COLO829 (cell line): Measurements from ENCODE around the gene ZNF709.
"Not testable (repeated sequence)": the region's sequence is repeated elsewhere in the genome, so short reads cannot be mapped to it uniquely, and the experiment has no call there.

ENCODE experiments used
- DNase-seq: peaks from one replicate; pipeline ENCODE4 v3.0.0; 2012; ENCODE audit warnings: low spot score

The ZNF709 gene

GRCh38 chr19:12484371-12485051, at the start of gene ZNF709:
ZNF709 (minus strand) TSS chr19:12484816; CDS start chr19:12484657, 159 bp downstream.
- peak; percentile 58 for DNase-seq

GRCh38 chr19:12527034-12527836, 42.6 kb upstream of the ZNF709 start:
- no peak for DNase-seq

GRCh38 chr19:12526542-12526941, 41.9 kb upstream of the ZNF709 start:
- no peak for DNase-seq

- no peak for DNase-seq
These were observed 37.4 kb upstream of the ZNF709 start for GRCh38 chr19:12521996-12522395.

- no peak for DNase-seq
These were observed 29.0 kb upstream of the ZNF709 start for GRCh38 chr19:12513531-12514061.

- no peak for DNase-seq
These were observed 12.4 kb upstream of the ZNF709 start for GRCh38 chr19:12497032-12497431.

GRCh38 chr19:12496480-12496879, 11.9 kb upstream of the ZNF709 start:
- DNase-seq = no peak

GRCh38 chr19:12495002-12495802, 10.6 kb upstream of the ZNF709 start:
- peak; percentile 63 for DNase-seq

GRCh38 chr19:12494260-12494860, 9.7 kb upstream of the ZNF709 start:
- DNase-seq = no peak

- not testable (repeated sequence) for DNase-seq
These were observed 1.7 kb upstream of the ZNF709 start for GRCh38 chr19:12486265-12486783.

GRCh38 chr19:12485571-12485970, 955 bp upstream of the ZNF709 start:
- DNase-seq = no peak

GRCh38 chr19:12485052-12485416, 418 bp upstream of the ZNF709 start:
- no peak for DNase-seq

- no peak for DNase-seq
These were observed 625 bp downstream of the ZNF709 start for GRCh38 chr19:12484011-12484370.

- no peak for DNase-seq
These were observed 2.1 kb downstream of the ZNF709 start for GRCh38 chr19:12482509-12482886.

- DNase-seq = no peak
These were observed 2.7 kb downstream of the ZNF709 start for GRCh38 chr19:12481781-12482508.

GRCh38 chr19:12478234-12478941, 6.2 kb downstream of the ZNF709 start:
- no peak for DNase-seq

GRCh38 chr19:12467651-12468050, 17.0 kb downstream of the ZNF709 start:
- DNase-seq = not testable (repeated sequence)

- no peak for DNase-seq
These were observed 19.4 kb downstream of the ZNF709 start for GRCh38 chr19:12465211-12465610.

GRCh38 chr19:12464769-12465168, 19.8 kb downstream of the ZNF709 start:
- DNase-seq = no peak

GRCh38 chr19:12464139-12464538, 20.5 kb downstream of the ZNF709 start:
- DNase-seq = not testable (repeated sequence)

GRCh38 chr19:12453495-12453894, 31.1 kb downstream of the ZNF709 start:
- DNase-seq = no peak
